Neural progenitor cell (in vitro differentiated cells): Measurements from ENCODE around the gene FAM131B.

Source experiments
- CTCF ChIP-seq: fragments of 200-600 bp; sonication (generic); IDR thresholded peaks from 2 replicates; pipeline ENCODE4 v1.5.1; 2017; ENCODE audit warnings: antibody characterized with exemption, mild to moderate bottlenecking
- EZH2 ChIP-seq: fragments of 200-600 bp; sonication (generic); IDR thresholded peaks from 2 replicates; pipeline ENCODE4 v1.6.1; 2017; ENCODE audit warnings: antibody characterized with exemption, mild to moderate bottlenecking, moderate library complexity

DNA sequence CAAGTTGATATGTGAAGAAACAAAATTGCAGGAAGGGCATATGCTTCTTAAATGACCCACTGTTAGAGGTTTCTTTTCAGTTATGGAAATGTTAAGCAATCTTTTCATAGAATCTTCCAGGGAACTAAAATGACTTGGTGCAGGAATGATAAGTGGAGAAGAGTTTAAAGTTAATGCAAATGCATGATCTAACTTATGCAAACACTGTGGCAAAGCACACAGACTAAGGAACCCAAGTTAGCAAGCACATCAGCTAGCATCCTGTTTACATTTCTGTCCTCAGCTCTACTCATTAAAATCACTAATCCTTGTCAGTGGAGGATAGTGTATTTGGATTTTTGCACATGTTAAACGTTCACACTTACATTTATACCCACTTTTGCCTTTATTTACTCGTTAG, 37.3 kb downstream of the FAM131B start:
- TF ChIP-seq EZH2 (no peak), CTCF (no peak)
